ENCODE data around the gene RIF1.
A peak's percentile ranks its signal among the peaks of the same experiment; 100 is the strongest.

The RIF1 gene

DNA sequence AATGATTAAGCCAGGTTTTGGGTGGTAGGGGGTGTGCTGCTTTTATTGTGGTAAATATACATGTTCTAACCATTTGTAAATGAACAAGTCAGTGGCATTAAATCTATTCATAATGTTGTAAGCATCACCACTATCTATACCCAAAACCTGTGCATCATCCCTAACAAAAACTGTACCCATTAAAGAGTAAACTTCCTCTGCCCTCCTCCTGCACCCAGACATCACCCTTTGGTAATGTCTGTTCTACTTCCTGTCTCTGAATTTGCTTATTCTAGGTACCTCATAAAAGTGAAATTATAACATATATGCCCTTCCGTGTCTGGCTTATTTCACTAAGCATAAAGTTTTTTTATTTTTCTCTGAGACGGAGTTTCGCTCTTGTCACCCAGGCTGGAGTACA is 14.1 kb downstream of the RIF1 start:
- DNase-seq = no peak

DNA sequence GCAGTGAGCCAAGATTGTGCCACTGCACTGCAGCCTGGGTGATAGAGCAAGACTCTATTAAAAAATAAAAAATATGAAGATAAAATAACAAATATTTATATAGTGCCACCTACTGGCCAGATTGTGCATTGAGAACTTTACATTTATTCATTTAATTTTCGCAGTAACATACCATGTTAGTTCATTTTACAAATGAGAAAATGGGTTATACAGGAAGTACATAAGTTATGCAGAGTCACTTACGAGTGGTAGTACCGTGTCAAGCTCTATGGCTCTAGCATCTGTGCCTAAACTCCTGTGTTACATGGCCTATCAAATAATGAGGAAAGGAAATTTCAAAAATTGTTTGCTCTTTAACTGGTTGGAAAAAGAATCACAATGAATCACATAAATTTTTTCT is 27.9 kb downstream of the RIF1 start:
- no peak for DNase-seq

DNA sequence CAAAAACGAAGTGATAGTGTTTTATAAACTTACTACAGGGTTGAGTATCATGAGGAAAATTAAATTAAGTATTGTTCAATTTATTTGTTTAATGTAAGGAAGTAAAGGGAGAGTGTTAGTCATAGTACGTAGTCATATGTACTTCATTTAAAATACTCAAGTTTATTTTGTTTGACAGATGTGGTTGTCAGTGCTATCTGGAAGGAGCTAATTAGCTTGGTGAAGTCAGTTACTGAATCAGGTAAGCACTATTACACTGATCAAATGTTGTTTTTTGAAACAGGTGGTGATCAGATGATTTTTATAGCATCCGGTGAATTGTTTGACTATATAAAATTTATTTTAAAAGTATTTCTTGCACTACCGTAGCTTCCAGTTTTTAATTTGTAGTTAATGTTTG is 28.8 kb downstream of the RIF1 start:
- DNase-seq = no peak

DNA sequence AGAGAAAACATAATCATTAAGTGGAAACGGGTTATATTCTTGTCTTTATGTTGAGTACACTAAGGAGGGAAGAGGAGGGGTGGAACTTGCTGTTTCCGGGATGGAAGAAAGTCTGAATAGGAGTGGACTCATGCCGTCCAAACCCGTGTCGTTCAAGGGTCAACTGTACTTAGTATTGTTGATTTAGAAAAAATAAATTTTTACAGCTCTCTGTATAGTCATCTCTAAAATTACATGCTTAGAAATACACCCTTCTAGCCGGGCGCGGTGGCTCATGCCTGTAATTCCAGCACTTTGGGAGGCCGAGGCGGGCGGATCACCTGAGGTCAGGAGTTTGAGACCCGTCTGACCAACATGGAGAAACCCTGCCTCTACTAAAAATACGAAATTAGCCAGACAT is 29.4 kb downstream of the RIF1 start:
- DNase-seq = no peak

DNA sequence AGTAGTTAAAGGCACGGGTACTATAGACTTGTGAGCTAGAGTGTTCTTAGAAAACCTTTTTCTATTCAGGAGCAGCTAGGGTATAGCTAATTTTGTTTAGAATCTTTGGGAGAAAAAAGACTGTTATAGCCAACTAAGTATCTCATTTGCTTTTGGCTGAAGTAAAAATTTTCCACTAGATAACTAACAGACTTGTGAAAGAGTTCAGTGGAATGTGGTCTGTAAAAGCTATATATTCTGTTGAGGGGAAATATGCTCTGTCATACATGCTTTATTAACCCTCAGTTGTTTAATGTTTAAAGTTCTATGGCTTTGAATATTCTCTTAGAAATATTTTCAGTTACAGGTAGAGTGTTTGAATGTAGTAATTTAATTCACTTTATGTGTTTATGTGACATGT is 49.7 kb downstream of the RIF1 start:
- DNase-seq = no peak

DNA sequence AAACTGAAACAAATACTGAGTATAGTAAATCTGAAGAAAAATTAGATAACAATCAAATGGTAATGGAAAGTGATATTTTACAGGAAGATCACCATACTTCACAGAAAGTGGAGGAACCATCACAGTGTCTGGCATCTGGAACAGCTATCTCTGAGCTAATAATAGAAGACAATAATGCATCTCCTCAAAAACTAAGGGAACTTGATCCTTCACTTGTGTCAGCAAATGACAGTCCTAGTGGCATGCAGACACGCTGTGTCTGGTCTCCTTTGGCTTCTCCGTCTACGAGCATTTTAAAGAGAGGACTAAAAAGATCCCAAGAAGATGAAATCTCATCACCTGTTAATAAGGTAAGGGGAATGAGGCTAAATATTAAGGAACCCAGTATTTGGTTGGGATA is 56.1 kb downstream of the RIF1 start:
- no peak for DNase-seq

DNA sequence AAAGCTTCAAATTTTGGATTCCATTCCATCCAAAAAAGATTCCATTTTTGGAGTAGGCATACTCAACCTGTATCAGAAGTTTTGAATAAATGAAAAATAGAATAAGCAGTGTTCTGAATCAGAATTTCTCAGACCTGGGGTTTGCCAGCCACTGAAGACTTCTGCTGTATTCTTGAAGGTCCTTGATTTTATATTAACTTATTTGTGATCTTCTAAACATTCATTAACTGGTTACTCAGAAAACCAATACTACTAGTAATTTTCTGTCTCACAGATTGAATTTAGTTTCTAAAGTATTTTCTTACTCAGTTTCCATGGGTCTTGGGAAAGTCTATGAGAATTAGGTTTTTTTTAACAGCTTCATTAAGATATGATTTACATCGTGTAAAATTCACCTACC is 60.9 kb downstream of the RIF1 start:
- no peak for DNase-seq

DNA sequence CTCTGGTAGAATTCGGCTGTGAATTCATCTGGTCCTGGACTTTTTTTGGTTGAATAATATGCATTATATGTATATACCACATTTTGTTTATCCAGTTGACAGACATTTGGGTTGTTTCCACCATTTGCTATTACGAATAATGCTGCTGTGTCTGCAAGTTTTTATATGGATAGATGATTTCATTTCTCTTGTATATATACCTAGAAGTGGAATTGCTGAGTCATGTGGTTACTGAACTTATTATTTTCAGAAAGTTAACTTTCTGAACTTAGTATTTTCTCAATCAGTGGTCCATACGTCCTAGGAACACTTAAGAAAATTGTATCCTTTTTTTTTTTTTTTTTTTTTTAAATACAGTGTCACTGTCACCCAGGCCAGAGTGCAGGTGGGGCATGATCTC is 63.3 kb downstream of the RIF1 start:
- DNase-seq = no peak

DNA sequence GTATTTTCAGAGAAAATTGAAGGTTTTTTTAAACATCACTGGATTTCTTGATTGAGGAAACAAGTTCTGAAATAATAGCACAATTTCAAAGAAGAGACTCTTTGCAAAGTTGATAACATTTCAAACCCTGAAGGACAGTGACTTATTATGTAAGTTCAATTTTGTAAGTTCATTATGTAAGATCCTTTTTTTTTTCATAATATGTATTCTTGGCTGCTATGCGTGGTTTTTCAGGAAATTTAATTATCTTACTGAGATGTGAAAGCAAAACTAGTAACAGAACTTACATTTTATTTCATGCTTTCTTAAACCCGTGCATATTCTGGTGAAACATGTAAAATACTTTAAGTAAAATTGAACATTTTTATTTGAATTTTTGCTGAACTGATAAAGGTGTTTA is 65.4 kb downstream of the RIF1 start:
- DNase-seq = peak; percentile 8

DNA sequence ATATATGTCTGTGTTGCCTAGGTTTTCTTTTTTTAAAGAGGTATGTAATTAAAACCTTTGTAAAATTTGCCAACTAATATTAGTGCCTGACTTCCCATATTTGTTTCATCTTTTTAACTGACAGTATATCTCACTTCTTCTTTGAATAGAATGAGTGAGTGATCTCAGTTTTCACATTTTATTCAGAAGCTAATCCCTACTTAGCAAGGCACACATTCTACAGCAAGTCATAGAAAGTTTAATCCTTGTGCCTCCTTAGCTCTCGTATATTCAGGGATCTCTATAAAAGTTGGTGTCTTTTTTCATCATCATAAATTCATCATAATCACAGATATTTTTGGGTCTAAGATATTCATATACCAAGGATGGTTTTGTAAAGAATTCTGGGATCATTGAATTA is 66.6 kb downstream of the RIF1 start:
- DNase-seq = no peak

DNA sequence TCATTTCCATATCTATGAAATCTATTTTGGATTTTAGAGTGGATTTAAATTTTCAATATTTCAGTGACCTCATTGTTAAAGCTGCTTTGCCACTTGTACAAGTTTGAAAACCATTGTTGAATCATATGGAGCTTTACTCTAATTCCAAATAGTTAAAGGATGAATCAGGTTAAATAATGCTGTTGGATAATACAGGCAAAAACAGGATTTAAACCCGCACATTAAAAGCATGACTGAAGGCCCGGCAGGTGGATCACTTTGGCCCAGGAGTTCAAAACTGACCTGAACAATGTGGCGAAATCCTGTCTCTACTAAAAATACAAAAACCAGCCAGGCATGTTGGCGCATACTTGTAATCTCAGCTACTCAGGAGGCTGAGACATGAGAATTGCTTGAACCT is 68.3 kb downstream of the RIF1 start:
- no peak for DNase-seq

DNA sequence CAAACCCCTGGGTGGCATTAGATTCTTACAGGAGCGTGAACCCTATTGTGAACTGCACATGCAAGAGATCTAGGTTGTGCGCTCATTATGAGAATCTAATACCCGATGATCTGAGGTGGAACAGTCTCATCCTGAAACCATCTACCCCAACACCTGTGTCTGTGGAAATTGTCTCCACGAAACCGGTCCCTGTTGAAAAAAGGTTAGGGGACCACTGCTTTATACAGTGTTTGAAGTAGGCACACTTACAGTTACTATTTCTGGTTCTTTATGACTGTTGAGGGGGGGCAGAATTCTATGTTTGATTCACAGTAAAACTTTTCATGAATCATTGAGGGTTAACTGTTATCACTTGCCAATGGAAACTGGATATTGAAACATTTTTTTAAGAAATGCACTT is 72.0 kb downstream of the RIF1 start:
- DNase-seq = no peak

DNA sequence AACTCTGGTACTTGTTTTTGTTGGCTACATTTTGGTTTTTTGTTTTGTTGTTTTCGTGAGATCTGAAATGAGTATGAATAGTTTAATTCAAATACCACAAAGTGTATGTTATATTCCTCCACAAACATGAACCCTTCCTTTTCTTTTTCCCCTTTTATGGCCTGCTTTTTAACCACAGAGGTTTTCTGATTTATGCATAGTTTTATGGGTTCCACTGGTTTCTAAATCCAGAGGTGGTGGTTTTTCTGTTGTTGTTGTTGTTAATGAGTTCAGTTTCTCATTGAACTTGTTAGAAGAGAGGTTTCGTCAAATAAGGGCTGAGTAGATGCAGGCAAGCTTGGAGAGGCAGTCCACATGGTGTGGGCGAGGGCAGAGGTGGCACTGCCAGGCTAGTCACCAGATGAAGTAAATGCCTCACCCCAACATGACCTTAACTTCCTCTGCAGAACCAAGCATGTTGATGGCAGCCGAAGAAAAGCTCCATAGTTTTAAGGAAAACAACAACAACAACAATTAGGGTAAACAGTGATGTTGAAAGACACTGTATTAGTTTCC is 72.5 kb downstream of the RIF1 start:
- DNase-seq = no peak

DNA sequence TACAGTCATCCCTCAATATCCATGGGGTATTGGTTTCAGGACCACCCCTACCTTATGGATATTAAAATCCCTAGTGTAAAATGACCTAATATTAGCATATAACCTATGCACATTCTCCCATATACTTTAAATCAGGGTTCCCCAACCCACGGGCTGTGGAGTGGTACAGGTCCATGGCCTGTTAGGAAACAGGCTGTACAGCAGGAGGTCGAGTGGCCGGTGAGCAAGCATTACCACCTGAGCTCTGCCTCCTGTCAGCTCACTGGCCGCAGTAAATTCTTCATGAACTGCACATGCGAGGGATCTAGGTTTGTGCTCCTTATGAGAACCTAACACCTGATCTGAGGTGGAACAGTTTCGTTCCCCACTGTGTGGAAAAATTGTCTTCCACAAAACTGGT is 73.8 kb downstream of the RIF1 start:
- no peak for DNase-seq

DNA sequence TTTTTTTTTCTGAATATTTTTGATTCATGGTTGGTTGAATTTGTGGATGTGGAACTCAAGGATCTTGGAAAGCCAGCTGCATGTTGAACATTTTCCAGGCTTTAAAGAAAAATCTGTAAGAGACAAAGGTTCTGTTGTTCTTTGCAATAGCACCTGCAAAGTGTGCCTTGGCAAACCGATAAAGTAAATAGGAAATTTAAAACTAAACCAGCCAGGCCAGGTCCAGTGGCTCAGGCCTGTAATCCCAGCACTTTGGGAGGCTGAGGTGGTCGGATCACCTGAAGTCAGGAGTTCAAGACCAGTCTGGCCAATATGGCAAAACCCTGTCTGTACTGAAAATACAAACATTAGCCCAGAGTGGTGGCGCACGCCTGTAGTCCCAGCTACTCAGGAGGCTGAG is 74.4 kb downstream of the RIF1 start:
- no peak for DNase-seq

DNA sequence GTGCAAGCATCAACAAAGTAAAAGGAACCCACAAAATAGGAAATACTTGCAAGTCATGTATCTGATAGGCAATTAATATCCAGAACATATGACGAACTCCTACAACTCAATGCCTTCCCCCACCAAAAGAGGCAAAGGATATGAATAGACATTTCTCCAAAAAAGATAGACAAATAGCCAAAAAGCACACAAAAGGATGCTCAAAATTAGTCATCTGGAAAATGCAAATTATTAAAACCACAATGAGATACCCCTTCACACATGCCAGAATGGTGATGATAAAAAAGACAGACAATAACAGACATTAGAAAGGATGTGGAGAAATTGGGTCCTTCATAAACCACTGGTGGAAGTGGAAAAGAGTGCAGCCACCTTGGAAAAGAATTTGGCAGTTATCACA is 76.4 kb downstream of the RIF1 start:
- DNase-seq = no peak

DNA sequence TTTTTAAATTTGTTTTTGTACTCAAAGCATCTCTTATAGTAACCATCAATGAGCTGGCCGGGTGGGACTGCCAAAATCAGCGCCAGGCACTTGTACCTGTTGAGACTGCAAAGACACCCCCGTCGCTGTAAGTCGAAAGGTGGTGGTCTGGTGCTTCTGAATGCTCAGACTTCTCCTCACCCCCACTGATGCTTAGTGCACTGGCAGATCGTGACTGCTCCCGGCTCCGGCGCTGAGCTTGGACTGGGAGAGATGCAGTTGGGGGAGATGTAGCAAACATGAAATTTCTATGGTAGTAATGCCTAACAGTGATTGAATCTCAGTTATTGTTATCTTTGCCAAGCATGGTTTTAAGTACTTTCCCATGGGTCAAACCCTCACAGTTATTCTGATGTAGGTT is 80.6 kb downstream of the RIF1 start:
- DNase-seq = no peak

DNA sequence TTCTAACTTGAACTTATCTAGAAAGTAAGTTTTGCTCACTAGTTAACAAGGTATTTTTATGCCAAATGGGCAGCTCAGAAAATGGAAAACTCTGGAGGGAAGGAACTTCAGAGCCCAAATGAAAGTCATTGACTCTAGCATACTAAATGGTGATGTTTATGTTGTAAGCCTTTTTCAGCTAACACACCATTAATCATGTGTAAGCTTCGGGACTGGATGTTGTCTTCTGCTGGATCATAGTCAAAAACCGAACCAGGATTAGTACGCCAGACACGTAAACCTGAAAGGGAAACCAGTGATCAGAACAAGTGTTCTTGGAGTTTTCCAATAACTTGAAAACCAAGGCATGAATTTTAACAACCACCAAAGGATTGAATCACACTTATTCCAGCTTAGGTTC is 81.8 kb downstream of the RIF1 start:
- no peak for DNase-seq

DNA sequence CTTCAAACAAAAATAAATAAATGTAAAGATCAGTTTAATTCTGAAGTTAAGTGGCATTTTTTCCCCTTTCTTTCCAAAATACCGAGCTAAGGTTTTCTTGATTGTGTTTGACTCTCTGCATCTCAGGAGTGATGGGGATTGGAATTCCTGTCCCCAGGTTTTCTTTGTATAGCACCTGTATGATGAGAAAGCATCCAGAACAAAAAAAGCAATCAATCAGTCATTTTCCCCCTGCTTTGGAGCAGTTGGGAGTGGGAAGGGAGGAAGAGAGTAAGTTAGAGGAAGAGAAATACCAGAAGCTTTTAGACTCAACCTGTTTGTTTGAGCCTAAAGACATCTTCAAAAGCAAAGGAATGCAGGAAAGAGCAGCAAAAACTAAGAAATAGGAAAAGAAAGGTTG is 88.5 kb downstream of the RIF1 start:
- no peak for DNase-seq

DNA sequence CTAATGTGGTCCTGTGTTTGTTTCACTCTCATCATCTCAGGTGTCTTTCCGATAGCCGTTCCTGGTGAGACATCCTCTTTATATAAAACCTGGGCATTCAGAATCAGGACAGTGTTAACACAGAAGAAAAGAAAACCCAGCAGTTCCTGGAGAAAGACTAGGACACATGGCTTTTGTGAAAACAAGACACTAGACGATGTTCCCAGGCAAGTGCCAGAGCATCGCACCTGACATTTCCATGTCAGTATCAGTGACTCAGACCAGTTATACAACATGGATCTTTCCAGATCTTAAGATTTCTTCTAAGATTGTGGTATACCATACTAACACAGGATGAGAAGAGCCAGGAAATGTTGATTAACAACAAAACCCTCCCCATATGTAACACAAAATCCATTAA is 96.5 kb downstream of the RIF1 start:
- no peak for DNase-seq

DNA sequence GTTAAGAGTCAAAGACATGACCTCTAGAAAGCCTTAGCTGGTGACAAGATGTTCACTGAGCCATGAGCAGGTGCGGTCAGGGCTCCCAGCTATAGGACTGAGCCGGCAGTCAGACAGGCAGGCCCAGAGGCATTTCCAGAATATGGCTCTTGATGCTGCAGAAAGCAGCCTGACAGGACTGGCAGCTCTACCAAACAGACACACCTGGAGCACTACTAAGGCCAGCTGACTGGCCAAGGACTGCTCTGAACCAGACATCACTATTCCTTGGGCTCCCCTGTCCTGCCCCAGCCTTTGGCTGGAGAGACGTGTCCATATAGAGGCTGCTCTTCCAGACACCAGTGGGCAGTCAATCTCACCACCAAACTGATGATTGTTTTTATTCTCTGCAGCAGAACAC is 98.8 kb downstream of the RIF1 start:
- DNase-seq = no peak

DNA sequence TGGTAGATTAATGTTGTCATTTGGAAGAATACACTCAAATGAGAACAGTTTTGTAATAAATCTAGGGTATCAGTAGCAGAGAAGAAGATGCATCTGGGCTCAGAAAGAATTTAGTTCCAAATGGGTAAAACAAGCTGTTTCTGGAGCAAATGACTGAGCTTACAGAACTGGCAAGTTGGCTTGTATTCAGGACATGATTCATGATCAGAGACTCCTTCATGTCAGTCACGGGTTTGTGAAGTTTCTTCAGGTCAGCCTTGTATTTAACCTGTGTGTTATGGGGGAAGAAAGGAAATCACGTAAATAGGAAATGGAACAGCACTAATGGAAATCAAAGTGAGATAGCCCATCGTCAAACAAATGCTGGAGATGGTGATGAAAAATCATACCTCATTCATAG is 109.1 kb downstream of the RIF1 start:
- no peak for DNase-seq

DNA sequence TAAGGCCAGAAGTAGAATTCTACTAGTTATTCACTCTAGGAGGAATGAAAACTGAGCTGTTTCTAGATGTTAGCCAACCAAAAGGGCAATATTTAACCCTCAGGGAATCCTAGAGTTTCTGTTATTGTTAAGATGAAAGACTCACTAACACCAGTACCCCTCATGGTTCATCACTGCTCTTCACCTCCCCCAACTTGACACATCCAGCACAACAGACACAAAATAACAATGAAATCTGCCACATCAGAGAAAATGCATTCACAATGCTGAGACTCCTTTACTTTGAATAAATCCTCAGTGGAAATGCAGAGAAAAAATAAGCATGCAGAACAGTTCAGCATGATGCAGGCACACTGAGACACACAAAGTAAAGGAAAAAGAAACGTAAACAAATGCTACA is 111.3 kb downstream of the RIF1 start:
- DNase-seq = no peak

DNA sequence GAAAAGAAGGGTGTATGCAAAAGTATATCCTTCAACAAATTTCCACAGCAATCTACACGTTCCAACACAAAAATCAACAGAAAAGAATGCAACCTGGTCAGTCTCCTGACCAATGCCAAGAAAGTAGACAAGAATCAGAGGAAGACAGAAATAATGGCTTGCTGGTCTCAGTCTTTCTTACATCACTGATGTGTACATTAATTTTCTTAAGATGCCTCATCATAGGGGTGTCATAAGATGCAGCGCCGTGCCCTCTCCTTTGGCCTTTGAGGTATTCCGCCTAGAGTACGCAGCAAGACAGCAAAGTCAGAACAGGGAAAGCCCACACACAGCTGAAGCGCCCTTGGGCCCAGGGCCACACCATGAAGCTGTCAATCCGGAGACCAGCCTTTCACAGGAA is 112.9 kb downstream of the RIF1 start:
- DNase-seq = no peak

DNA sequence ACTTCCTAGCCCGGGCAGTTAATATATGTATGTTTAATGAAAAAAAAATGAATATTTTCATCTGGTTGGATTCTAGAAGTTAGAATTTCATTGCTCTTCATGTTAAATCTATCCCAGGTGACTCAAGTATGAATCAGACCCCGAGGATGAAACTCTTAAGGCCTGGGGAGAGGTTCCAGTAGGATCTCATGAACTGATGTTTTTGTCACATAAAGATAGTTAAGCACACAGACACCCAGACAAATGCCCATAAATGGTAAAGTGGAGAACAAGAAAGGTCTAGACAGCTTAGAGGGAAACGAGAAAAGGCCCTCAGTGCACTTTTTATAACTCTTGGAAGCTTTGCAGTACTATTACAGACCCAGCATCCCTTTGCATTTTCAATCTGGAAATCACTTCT is 114.1 kb downstream of the RIF1 start:
- DNase-seq = no peak

DNA sequence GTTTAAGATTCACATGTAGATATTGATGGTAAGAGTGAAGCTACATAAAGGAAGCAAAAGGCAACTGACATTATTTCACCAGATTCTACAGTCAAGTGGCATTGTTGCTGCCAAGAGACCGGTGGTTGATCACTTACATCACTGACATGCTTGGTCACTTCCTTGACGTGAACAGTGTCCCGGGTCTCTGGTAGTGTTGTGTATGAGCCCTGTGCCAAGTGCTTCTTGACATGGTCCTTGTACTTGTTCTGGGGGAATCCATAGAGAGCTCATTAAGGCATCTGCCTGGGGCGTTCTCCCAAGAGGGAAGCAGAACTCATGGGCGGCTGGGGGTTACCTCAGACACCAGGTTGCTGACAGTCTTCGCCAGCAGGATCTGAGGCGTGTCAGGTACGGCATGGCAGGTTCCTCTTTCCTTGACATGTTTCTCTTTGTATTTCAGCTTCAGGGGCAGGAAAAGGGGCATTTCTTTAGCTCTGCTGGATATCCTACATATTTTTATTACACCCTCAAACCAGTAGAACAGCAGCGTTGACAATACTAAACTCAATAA is 116.2 kb downstream of the RIF1 start:
- DNase-seq = no peak

Measured in GF-D8 (cell line).